K562 (cell line): ENCODE data around the gene PEDS1. TPM values are rescaled to one million over a fixed set of nuclear protein-coding genes. Genes with fewer than 3 reads are reported as not detected.

ENCODE experiments used
- ARID1B ChIP-seq: fragments of 450-650 bp; IDR thresholded peaks from 2 replicates; pipeline ENCODE4 v1.6.1; 2016; ENCODE audit warnings: antibody characterized with exemption, mild to moderate bottlenecking, inconsistent platforms
- CBFA2T2 ChIP-seq: fragments of 450-650 bp; conservative IDR thresholded peaks from 2 replicates; pipeline ENCODE4 v1.6.1; 2017; ENCODE audit warnings: mild to moderate bottlenecking
- CBX2 ChIP-seq: fragments of 200-600 bp; sonication (generic); IDR thresholded peaks from one replicate; pipeline ENCODE4 v1.6.1; 2012; ENCODE audit warnings: mild to moderate bottlenecking, low read length, inconsistent platforms; ENCODE audit not compliant: insufficient read depth, poor library complexity, severe bottlenecking
- IRF1 ChIP-seq: sonication (generic); formaldehyde crosslinking; IDR thresholded peaks from 2 replicates; pipeline ENCODE4 v1.8.0; 2022; ENCODE audit warnings: missing genetic modification reagents, mild to moderate bottlenecking, borderline replicate concordance
- IRF2 ChIP-seq: sonication (generic); formaldehyde crosslinking; IDR thresholded peaks from 2 replicates; pipeline ENCODE4 v1.8.1; 2022; ENCODE audit warnings: mild to moderate bottlenecking, missing genetic modification reagents
- JUNB ChIP-seq: fragments of 450-650 bp; formaldehyde crosslinking; conservative IDR thresholded peaks from 2 replicates; pipeline ENCODE4 v1.4.0; 2020; ENCODE audit warnings: mild to moderate bottlenecking
- KDM4B ChIP-seq, 2 experiments: fragments of 450-650 bp in 1 of 2; sonication (generic) in 1 of 2; IDR thresholded peaks; 2 replicates each; pipeline ENCODE4 v1.6.1; 2016 to 2017; ENCODE audit warnings: borderline replicate concordance in 2 of 2, antibody characterized with exemption in 1 of 2, low read depth in 1 of 2, mild to moderate bottlenecking in 1 of 2
- MCM5 ChIP-seq: fragments of 450-650 bp; IDR thresholded peaks from 2 replicates; pipeline ENCODE4 v1.6.1; 2016; ENCODE audit warnings: low read depth
- MTF1 ChIP-seq: fragments of 250-450 bp; sonication (Bioruptor Pico); IDR thresholded peaks from 2 replicates; pipeline ENCODE4 v1.9.0; 2021; ENCODE audit warnings: moderate library complexity, mild to moderate bottlenecking, inconsistent platforms, borderline replicate concordance
- NCOA2 ChIP-seq, 2 experiments: fragments of 450-650 bp; IDR thresholded peaks; 2 replicates each; pipeline ENCODE4 v1.6.1; 2018; ENCODE audit warnings: mild to moderate bottlenecking in 2 of 2, moderate library complexity in 1 of 2; ENCODE audit not compliant: partially characterized antibody in 2 of 2
- NFE2L1 ChIP-seq: fragments of 450-650 bp; IDR thresholded peaks from 2 replicates; pipeline ENCODE4 v1.6.1; 2016; ENCODE audit warnings: missing genetic modification characterization, low read depth, mild to moderate bottlenecking, missing compliant biosample characterization, moderate library complexity, borderline replicate concordance
- PPARD ChIP-seq: fragments of 250-450 bp; sonication (Bioruptor Pico); IDR thresholded peaks from 2 replicates; pipeline ENCODE4 v1.8.0; 2022; ENCODE audit warnings: inconsistent platforms, mild to moderate bottlenecking, moderate library complexity
- PYGO2 ChIP-seq: fragments of 450-650 bp; IDR thresholded peaks from 2 replicates; pipeline ENCODE4 v1.6.1; 2016; ENCODE audit warnings: mild to moderate bottlenecking, missing genetic modification characterization, moderate library complexity, missing compliant biosample characterization
- SAFB ChIP-seq: fragments of 200-400 bp; formaldehyde crosslinking; IDR thresholded peaks from 2 replicates; pipeline ENCODE4 v1.6.1; 2017; ENCODE audit warnings: low read depth, low read length, borderline replicate concordance
- SMARCB1 ChIP-seq: IDR thresholded peaks from 2 replicates; pipeline ENCODE4 v1.6.1; 2011; ENCODE audit warnings: improper control_type of control experiment, low read depth; ENCODE audit not compliant: insufficient read length
- SRSF1 ChIP-seq: fragments of 200-400 bp; formaldehyde crosslinking; IDR thresholded peaks from 2 replicates; pipeline ENCODE4 v1.6.1; 2017; ENCODE audit warnings: mild to moderate bottlenecking, low read depth, low read length, moderate library complexity
- ZNF398 ChIP-seq: fragments of 250-450 bp; sonication (Bioruptor Pico); IDR thresholded peaks from 2 replicates; pipeline ENCODE4 v1.8.0; 2021; ENCODE audit warnings: moderate library complexity, mild to moderate bottlenecking, inconsistent platforms
- ZNF717 ChIP-seq: fragments of 250-450 bp; sonication (Bioruptor Pico); IDR thresholded peaks from 2 replicates; pipeline ENCODE4 v1.5.0; 2021
- polyA plus RNA-seq, 8 experiments: library from polyadenylated mRNA; depleted of rRNA in 4 of 8; stranded (reverse) in 5 of 8; unstranded in 3 of 8; fragments of >200 nt; fragmentation: Nextera tagmentation in 2 of 8; fragmentation: Illumina TruSeq in 1 of 8; extraction: Ambion mirVana in 2 of 8; extraction: Trizol in 1 of 8; gene quantifications; 2 replicates each; pipeline versions ENCODE4 v1.2.1 to v1.2.3, GENCODE V29; 2011 to 2014; ENCODE audit warnings: inconsistent platforms in 1 of 8, missing spikeins in 1 of 8
- total RNA-seq, 7 experiments: library from RNA; depleted of rRNA in 6 of 7; stranded (reverse); fragments of >200 nt in 6 of 7; fragmentation: Illumina TruSeq in 2 of 7; extraction: Trizol in 2 of 7; gene quantifications; 2 replicates each; pipeline versions ENCODE4 v1.2.1 to v1.2.3, GENCODE V29; 2011 to 2021; ENCODE audit warnings: low replicate concordance in 1 of 7
- TF ChIP-seq, protein P1 (sequence below), 2 experiments: fragments of 450-650 bp in 1 of 2; sonication (generic) in 1 of 2; formaldehyde crosslinking in 1 of 2; IDR thresholded peaks in 1 of 2; conservative IDR thresholded peaks in 1 of 2; 2 replicates each; pipeline versions ENCODE4 v1.6.1 to v1.8.1; 2016 to 2023; ENCODE audit warnings: mild to moderate bottlenecking in 2 of 2, moderate library complexity in 2 of 2, inconsistent platforms in 1 of 2, missing genetic modification reagents in 1 of 2
- TF ChIP-seq, protein P2 (sequence below): fragments of 250-450 bp; sonication (Bioruptor Pico); IDR thresholded peaks from 2 replicates; pipeline ENCODE4 v1.8.0; 2022; ENCODE audit warnings: inconsistent platforms

PEDS1 gene
- total and polyA plus RNA-seq, 9 of the 15 experiments (the other 6 are each of a cell fraction or from before 2014, with no cell fraction given): 2.9 to 38.5 (median 24.2) TPM

DNA sequence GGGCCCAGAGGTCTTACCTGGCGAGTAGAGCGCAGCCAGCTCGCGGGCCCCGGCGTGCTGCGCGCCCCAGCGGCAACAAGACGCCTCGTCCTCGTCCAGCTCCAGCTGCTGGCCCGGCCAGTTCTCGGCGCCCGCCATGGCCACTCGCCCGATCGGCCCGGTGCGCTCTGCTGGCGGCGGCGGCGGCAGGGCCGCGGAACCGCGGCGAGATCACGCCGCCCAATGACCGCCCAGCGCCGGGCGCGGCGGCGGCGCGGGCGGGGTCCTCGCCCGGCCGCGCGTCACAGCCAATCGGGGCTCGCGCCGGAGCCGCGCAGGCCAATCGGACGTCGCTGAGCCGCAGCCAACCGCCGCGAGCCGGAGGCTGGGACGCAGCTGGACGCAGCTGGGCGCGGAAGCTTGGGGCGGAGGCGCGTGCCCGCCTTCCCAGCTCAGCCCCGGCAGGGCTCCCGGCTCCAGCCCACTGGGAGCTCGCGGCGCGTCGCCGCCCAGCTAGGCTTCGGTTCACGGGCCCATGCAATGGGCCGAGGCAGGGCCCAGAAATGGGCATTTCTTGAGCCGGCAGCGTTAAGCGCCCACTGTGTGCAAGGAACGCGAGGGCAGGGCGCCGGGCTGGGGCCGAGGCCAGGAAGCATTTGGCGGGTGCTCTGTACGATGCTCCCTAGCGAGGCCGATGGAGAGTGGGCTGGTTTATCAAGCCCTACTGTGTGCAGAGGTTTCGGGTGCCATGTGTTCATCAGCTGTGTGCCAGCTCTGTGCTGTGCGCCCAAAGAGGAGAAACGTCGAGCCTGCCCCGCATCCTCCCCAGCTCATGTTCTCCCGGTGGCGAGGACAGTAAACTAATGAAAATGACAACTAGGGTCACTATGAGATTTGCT is at the start of gene PEDS1 (continued):
- no peak for TF ChIP-seq IRF1 (CRISPR knock-in tag)
- TF ChIP-seq MCM5: no peak
- no peak for TF ChIP-seq SRSF1
- no peak for TF ChIP-seq PPARD (CRISPR knock-in tag)
- no peak for TF ChIP-seq CBX2
- TF ChIP-seq, protein P1, sequence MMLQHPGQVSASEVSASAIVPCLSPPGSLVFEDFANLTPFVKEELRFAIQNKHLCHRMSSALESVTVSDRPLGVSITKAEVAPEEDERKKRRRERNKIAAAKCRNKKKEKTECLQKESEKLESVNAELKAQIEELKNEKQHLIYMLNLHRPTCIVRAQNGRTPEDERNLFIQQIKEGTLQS (IDR thresholded peaks at IDR 0.05): no peak
- TF ChIP-seq, protein P1 (CRISPR knock-in tag; conservative IDR thresholded peaks at IDR 0.05): no peak
- no peak for TF ChIP-seq CBFA2T2
- no peak for TF ChIP-seq SAFB
- TF ChIP-seq SMARCB1: no peak
- no peak for TF ChIP-seq NFE2L1
- TF ChIP-seq JUNB: 0 out of 2 replicates have a peak, but pooled peaks have one; percentile 32
- TF ChIP-seq IRF2 (CRISPR knock-in tag): no peak
- no peak for TF ChIP-seq NCOA2 (IDR thresholded peaks at IDR 0.05; ENCODE audit: partially characterized antibody in 2 of 2)
- no peak for TF ChIP-seq ARID1B
- TF ChIP-seq MTF1 (CRISPR knock-in tag): no peak
- TF ChIP-seq ZNF398: no peak
- no peak for TF ChIP-seq ZNF717 (CRISPR knock-in tag)
- no peak for TF ChIP-seq PYGO2 (tag)
- TF ChIP-seq, protein P2, sequence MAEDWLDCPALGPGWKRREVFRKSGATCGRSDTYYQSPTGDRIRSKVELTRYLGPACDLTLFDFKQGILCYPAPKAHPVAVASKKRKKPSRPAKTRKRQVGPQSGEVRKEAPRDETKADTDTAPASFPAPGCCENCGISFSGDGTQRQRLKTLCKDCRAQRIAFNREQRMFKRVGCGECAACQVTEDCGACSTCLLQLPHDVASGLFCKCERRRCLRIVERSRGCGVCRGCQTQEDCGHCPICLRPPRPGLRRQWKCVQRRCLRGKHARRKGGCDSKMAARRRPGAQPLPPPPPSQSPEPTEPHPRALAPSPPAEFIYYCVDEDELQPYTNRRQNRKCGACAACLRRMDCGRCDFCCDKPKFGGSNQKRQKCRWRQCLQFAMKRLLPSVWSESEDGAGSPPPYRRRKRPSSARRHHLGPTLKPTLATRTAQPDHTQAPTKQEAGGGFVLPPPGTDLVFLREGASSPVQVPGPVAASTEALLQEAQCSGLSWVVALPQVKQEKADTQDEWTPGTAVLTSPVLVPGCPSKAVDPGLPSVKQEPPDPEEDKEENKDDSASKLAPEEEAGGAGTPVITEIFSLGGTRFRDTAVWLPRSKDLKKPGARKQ (CRISPR knock-in tag): no peak
- no peak for TF ChIP-seq KDM4B (IDR thresholded peaks at IDR 0.05; ENCODE audit: borderline replicate concordance in 2 of 2, low read depth in 1 of 2)
